Lung (tissue), 12 donors: ENCODE measurements around the gene APCDD1. TPM values are rescaled to one million over a fixed set of nuclear protein-coding genes. Genes with fewer than 3 reads are reported as not detected.

Experiments used
- ATAC-seq: fragments of 200-7000 bp; cut with Tn5 transposase; one replicate; pipeline ENCODE4 v1.9.1; 2020; ENCODE audit warnings: moderate number of reproducible peaks; ENCODE audit not compliant: insufficient read depth, low FRiP score
- DNase-seq, 3 donors: peaks; one replicate each; pipeline ENCODE4 v3.0.0-alpha.2; 2013 to 2017
- H3K27ac ChIP-seq, 2 donors: one replicate each; pipeline ENCODE4 v1.5.1; 2013; ENCODE audit warnings: mild to moderate bottlenecking in 2 of 2, moderate library complexity in 2 of 2, control low read depth in 1 of 2, inconsistent platforms in 1 of 2, low read depth in 1 of 2, low read length in 1 of 2
- H3K27me3 ChIP-seq, 3 donors: one replicate each; pipeline ENCODE4 v1.5.1; 2013; ENCODE audit warnings: low read length in 2 of 3; ENCODE audit not compliant: control insufficient read depth in 3 of 3, insufficient read depth in 3 of 3
- H3K36me3 ChIP-seq, 4 donors: one replicate each; pipeline ENCODE4 v1.5.1; 2013; ENCODE audit warnings: low read length in 4 of 4, mild to moderate bottlenecking in 1 of 4, moderate library complexity in 1 of 4; ENCODE audit not compliant: control insufficient read depth in 4 of 4, insufficient read depth in 4 of 4
- H3K4me1 ChIP-seq, 5 donors: one replicate each; pipeline ENCODE4 v1.5.1; 2013; ENCODE audit warnings: low read length in 5 of 5, mild to moderate bottlenecking in 2 of 5, moderate library complexity in 1 of 5; ENCODE audit not compliant: control insufficient read depth in 5 of 5, insufficient read depth in 5 of 5
- H3K4me3 ChIP-seq: one replicate; pipeline ENCODE4 v1.5.1; 2013; ENCODE audit warnings: mild to moderate bottlenecking, control low read depth, moderate library complexity
- H3K9ac ChIP-seq, 2 donors: one replicate each; pipeline ENCODE4 v1.5.1; 2013; ENCODE audit warnings: low read length in 2 of 2, control low read depth in 1 of 2; ENCODE audit not compliant: insufficient read depth in 1 of 2
- H3K9me3 ChIP-seq, 4 donors: one replicate each; pipeline ENCODE4 v1.5.1; 2013; ENCODE audit warnings: low read length in 3 of 4, mild to moderate bottlenecking in 1 of 4, moderate library complexity in 1 of 4; ENCODE audit not compliant: control insufficient read depth in 4 of 4, insufficient read depth in 3 of 4
- WGBS, 2 donors: extraction: QIAGEN DNeasy Blood & Tissue Kit; methylation state at CpG; one replicate each; pipeline ENCODE4 v1.1.7; 2013; 5-methylcytosine and 5-hydroxymethylcytosine counted together
- polyA plus RNA-seq, 2 donors: library from polyadenylated mRNA; stranded (reverse); fragments of 200-250 nt; gene quantifications; one replicate each; pipeline ENCODE4 v1.2.1, GENCODE V29; 2013
- total RNA-seq, 2 donors: library from RNA; depleted of rRNA in 1 of 2; stranded (reverse); fragments of >200 nt in 1 of 2; gene quantifications; one replicate each; pipeline ENCODE4 v1.2.1, GENCODE V29; 2014 to 2021
- TF ChIP-seq, protein P1 (sequence below): IDR thresholded peaks from 2 replicates; pipeline ENCODE4 v1.5.1; 2012; ENCODE audit warnings: mild to moderate bottlenecking; ENCODE audit errors: control extremely low read depth, extremely low read depth
- donor health status: control.
- donor health status: control.
- donor health status: Bipolar disorder and iron deficiency.
- donor health status: healthy.
- donor health status: DM: yes; HTN: yes; CAD: no.

The APCDD1 gene
- total and polyA plus RNA-seq, 4 donors = 6.8 to 77.4 (median 29.3) TPM

DNA sequence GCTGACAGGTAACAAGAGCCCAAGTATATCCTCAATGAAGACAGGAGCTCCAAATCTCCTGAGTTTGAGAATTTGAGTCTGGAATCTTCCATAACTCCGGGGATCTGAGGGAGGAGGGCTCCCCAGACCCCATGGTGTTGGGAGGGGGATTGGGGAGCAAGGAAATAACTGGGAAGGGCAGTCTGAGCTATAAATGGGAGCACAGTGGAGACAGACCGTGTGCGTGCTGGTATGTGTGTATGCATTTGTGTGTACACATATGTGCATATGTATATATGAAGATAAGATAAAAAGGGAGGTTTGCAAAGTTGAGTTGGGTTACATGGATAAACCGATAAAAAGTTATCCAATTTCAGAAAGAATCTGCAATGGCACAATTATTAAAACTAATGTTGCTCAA lies 2.3 kb downstream of the APCDD1 start:
- ATAC-seq = no peak

DNA sequence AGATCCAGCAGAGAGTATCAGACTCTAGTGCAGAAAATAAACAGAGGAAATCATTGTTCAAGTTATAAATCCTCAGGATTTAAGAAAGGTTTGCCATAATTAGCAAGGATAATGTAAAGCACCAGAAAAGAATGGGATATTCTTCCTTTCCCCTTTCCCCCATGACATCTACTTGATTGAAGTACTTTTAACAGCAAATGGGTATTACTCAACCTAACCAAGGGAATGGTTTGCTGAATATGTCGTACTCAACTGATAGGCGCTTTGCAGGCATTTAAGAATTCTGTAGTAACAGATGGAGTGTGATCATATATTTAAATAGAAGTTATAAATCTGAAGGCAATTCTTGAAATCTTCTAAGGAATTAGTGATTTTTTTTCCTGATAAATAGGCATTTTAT lies 2.7 kb downstream of the APCDD1 start:
- TF ChIP-seq, protein P1, sequence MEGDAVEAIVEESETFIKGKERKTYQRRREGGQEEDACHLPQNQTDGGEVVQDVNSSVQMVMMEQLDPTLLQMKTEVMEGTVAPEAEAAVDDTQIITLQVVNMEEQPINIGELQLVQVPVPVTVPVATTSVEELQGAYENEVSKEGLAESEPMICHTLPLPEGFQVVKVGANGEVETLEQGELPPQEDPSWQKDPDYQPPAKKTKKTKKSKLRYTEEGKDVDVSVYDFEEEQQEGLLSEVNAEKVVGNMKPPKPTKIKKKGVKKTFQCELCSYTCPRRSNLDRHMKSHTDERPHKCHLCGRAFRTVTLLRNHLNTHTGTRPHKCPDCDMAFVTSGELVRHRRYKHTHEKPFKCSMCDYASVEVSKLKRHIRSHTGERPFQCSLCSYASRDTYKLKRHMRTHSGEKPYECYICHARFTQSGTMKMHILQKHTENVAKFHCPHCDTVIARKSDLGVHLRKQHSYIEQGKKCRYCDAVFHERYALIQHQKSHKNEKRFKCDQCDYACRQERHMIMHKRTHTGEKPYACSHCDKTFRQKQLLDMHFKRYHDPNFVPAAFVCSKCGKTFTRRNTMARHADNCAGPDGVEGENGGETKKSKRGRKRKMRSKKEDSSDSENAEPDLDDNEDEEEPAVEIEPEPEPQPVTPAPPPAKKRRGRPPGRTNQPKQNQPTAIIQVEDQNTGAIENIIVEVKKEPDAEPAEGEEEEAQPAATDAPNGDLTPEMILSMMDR = no peak
- Histone ChIP-seq H3K9ac (no peak overlapping the region), H3K36me3 (no peaks in the 10 kb centered on the region), H3K27me3 (no peaks in the 10 kb centered on the region), H3K9me3 (no peaks in the 10 kb centered on the region), H3K4me1 (peaks cover 0 to 47% (median 22%) of the 10 kb centered on the region in 5 donors), H3K27ac (no peak overlapping the region), H3K4me3 (no peak overlapping the region)
- 85 to 90% methylated on average over 2 of the region's 2 CpGs for whole genome bisulfite sequencing, 2 donors
- DNase-seq (peak in 1 of 3 donors; percentile 62), ATAC-seq (no peak)

More for the DNA sequence above, 2.3 kb downstream of the APCDD1 start:
- no peak overlapping the region for H3K9ac ChIP-seq
- no peak for DNase-seq
- H3K4me3 ChIP-seq = no peak overlapping the region
- no peaks in the 10 kb centered on the region for H3K27me3 ChIP-seq
- TF ChIP-seq, protein P1 = no peak
- no peaks in the 10 kb centered on the region for H3K36me3 ChIP-seq
- H3K4me1 ChIP-seq = peaks cover 0 to 47% (median 22%) of the 10 kb centered on the region in 5 donors
- no peak overlapping the region for H3K27ac ChIP-seq
- WGBS, 2 donors = 64 to 79% methylated on average over 4 of the region's 4 CpGs
- H3K9me3 ChIP-seq = no peaks in the 10 kb centered on the region

DNA sequence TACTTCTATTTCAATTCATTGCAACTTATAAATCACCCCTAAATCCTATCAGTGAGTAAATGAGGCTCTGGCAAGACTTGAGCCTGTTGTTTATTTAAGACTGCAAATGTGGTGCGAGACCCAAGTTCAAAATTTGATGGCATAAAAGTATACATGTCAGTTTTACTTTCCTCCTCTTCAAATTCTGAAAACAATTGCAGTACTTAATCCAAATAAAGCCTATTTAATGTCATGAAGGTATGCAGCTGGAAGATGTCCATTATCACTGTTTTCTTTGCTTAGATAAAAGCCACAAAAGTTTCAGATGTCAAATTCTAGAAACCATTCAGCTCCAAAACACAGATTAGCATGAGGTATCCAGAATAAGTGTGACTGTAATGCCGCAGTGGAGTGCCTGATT lies 3.3 kb downstream of the APCDD1 start:
- H3K27me3 ChIP-seq = no peaks in the 10 kb centered on the region
- no peaks in the 10 kb centered on the region for H3K9me3 ChIP-seq
- DNase-seq (peak; percentile 33 to 96 (median 95)), ATAC-seq (no peak)
- TF ChIP-seq, protein P1 = no peak
- H3K4me3 ChIP-seq = no peak overlapping the region
- H3K9ac ChIP-seq = no peak overlapping the region
- no peaks in the 10 kb centered on the region for H3K36me3 ChIP-seq
- no peak overlapping the region for H3K27ac ChIP-seq
- H3K4me1 ChIP-seq = peaks cover 0 to 47% (median 22%) of the 10 kb centered on the region in 5 donors
- WGBS, 2 donors = 66 to 79% methylated on average over 2 of the region's 2 CpGs

DNA sequence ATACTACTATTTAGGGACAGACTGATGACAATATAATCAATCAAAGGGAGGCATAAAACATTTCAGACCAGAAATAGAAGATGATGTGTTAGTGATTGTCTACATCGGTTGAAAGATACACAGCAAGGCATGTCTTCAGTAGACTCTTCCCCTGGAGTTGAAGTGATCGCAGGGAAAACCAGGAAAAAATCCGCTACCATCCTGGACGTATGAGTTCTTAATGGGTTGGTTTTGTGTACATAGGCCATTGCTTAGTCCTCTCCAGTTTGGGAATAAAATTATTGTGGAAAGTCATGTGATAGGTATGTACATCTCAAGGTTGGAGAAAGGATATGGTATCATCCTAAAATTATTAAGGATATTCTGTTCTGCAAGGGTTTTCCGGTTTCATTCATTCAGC lies 4.3 kb downstream of the APCDD1 start:
- DNase-seq (no peak), ATAC-seq (no peak)
- Histone ChIP-seq H3K27me3 (no peaks in the 10 kb centered on the region), H3K9me3 (no peaks in the 10 kb centered on the region), H3K9ac (no peak overlapping the region), H3K27ac (no peak overlapping the region), H3K4me3 (no peak overlapping the region), H3K4me1 (peaks cover 0 to 42% (median 17%) of the 10 kb centered on the region in 5 donors), H3K36me3 (no peaks in the 10 kb centered on the region)
- 90 to 94% methylated on average over 5 of the region's 5 CpGs for WGBS, 2 donors
- TF ChIP-seq, protein P1 = no peak
